ENCODE data around the gene CFHR5.
"Not testable (repeated sequence)": the region's sequence is repeated elsewhere in the genome, so short reads cannot be mapped to it uniquely, and the experiment has no call there.

The CFHR5 gene

DNA sequence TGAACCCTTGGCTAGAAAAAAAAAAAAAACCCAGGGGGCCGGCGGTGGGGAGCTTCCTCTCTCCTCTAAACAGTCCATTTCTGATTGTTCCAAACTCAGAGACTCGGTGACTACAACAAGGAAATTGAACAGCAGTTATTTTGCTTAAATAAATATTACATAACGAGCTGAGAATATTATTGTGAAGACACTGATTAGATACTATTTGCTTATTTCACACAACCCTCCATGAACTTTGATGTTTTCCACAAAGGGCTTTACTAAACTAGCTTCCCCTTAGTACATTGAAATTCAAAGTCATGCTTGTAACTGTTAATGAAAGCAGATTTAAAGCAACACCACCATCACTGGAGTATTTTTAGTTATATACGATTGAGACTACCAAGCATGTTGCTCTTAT lies at the start of gene CFHR5:
CFHR5 (plus strand) TSS at position 279 of the 400 bp plus-strand sequence; CDS start at position 388, 109 bp downstream.
- no peak for FAIRE-seq

DNA sequence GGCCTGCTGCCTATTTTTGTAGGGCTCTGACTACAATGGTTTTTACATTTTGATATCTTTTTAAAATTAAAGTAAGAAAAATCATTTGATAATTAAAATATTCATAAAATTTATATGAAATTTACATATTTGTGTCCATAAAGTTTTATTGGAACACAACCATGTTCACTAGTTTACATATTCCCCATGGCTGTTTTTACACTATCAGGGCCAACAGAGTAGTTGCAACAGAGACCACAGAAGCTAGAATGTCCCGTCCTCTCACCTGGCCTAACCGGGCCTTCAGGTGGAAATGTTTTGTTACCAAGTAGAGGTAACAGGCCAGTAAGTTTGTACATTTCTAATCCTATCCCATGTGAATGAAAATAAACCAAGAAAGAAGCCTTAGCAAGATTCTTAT lies 44.5 kb upstream of the CFHR5 start:
- FAIRE-seq = not testable (repeated sequence)

DNA sequence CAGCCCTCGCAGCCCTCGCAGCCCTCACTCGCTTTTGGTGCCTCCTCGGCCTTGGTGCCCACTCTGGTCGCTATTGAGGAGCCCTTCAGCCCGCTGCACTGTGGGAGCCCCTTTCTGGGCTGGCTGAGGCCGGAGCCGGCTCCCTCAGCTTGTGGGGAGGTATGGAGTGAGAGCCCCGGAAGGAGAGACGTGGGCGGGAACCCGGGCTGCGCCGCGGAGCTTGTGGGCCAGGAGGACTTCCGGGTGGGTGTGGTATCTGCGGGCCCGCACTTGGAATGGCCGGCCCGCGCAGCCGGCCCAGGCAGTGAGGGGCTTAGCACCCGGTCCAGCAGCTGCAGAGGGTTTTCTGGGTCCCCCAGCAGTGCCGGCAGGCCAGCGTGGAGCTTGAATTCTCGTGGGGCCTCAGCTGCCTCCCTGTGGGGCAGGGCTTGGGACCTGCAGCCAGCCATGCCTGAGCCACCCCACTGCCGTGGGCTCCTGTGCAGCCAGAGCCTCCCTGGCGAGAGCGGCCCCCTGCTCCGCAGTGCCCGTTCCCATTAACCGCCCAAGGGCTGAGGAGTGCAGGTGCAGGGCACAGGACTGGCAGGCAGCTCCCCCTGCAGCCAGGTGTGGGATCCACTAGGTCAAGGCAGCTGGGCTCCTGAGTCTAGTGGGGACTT lies 43.7 kb upstream of the CFHR5 start:
- no peak for FAIRE-seq

DNA sequence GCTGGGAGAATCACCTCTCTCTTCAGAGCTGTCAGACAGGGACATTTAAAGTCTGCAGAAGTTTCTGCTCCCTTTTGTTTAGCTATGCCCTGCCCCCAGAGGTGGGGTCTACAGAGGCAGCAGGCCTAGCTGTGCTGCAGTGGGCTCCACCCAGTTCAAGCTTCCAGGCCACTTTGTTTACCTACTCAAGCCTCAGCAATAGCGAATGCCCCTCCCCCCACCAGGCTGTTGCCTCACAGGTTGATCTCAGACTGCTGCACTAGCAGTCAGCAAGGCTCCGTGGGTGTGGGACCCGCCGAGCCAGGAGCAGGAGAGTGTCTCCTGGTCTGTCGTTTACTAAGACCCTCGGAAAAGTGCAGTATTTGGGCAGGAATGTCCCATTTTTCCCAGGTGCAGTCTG lies 35.9 kb upstream of the CFHR5 start:
- FAIRE-seq = not testable (repeated sequence)

DNA sequence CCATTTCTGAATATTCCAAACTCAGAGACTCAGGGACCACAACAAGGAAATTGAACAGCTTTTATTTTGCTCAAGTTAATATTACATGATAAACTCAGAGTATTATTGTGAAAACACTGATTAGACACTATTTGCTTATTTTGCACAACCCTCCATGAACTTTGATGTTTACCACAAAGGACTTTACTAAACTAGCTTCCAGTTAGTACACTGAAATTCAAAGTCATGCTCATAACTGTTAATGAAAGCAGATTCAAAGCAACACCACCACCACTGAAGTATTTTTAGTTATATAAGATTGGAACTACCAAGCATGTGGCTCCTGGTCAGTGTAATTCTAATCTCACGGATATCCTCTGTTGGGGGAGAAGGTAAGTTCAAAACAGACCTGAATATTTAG lies 33.8 kb upstream of the CFHR5 start, which contains the start of gene CFHR2:
CFHR2 (plus strand) TSS at position 171 of the 400 bp plus-strand sequence; CDS start at position 314, 143 bp downstream.
- FAIRE-seq = not testable (repeated sequence)

DNA sequence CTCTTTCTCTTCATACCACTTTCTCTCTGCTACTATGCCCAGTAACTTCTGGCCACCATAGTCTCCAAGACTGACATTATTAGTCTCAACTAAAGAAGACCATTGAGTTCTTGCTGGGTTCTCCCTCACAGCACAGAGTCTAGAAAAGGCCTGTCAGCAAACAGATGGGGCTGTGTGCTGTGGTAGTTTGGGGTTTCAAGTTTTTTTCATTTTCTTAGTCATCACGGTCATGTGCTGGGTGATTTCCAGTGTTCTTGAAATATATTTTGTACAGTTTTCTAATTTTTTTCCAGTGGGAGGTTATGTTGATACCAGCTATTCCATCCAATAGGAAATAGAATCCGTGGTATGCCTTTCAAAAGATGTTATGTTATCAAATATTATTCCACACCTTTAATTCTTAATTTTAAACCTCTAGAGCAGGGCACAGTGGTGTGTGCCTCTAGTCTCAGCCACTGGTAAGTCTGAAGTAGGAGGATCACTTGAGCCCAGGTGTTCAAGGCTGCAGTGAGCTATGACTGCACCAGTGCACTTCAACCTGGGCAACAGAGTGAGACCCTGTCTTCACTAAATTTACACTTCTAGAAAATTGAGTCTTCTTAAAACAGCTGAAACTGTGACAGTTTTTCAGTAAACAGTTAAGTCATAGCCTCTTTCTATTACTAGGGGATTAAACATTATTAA lies 25.5 kb upstream of the CFHR5 start:
- FAIRE-seq = no peak

DNA sequence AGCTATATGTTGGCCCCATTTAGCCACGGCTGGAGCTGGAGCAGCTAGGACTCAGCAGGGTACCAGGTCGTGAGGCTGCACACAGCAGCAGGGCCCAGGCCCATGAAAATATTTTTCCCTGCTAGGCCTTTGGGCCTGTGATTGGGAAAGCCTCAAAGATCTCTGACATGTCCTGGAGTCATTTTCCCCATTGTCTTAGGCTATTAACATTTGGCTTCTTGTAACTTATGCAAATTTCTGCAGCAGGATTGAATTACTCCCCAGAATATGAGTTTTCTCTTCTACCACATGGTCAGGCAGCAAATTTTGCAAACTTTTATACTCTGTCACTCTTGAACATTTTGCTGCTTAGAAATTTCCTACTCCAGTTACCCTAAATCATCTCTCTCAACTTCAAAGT lies 22.6 kb upstream of the CFHR5 start:
- FAIRE-seq = no peak

- FAIRE-seq = no peak
Measured at GRCh38 chr1:196955926-196956325, 21.4 kb upstream of the CFHR5 start.

DNA sequence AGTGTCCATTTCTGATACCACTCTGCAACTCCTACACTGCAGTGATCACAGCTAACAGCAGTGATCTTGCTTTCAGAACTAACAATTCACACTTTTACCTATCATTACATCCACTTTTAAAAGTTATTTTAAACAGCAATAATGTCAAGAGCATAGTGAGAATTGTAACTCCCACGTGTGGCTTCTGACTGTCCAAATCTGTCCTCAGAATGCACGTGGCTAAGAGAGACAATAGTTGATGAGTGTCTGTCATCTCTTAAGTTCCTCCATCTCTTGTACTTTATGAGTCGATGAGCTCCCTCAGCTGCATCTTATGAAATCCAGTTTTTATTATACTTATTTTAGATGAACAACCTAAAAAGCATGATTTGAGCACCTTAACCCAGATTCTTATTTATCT lies 16.5 kb upstream of the CFHR5 start:
- no peak for FAIRE-seq

DNA sequence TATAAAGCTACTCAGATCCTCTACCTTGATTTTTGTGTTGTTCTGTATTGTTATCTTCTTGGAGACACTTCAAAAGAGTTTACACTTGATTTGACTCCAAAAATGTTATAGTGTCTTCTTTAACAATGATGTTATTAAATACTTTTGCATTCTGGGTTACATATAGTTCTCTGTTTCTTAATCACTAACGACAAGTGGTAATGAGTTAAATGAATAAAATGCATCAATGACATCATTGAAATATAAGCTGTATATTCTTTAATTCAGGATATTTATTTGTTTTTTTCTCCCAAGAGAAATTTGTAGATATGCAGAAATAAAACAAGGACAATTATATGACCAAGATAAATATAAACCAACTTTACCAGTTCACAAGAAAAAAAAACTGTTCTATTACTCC lies 7.2 kb upstream of the CFHR5 start:
- no peak for FAIRE-seq

DNA sequence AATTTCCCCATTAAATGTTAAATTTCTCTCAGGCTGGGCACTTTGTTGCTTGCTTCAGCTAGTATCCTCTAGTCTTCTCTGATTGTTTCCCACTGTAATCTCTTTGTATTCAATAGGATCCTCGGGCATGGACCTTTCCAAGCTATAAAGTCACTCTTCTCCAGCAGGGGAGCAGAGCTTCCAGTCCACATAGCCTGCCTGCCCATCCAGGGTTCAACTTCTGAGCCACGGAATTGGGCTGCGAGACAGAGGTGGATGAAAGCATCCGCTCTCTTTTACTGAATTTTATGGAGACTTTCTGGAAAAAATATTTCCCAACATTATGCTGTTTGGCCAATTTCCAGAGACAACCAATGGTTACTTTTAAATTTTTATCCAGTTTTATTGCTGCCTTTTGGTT lies 1.1 kb upstream of the CFHR5 start:
- no peak for FAIRE-seq

DNA sequence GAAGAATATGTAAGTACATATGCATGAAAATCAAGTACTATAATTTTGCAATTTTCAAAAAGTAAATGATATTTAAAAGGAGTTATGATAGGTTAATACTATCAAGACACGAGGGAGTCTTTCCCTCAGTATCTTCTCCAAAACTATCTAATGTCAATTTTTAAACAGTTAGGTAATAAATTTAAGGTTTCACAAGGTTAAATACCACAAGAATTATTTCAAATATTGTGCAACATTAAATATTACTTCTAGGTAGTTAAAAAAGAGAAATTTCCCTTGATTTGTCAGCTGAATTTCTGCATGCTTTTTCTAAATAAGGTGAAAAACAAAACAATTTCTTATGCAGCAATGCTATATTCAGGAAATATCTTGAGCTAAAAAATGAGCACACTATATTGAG lies 3.5 kb downstream of the CFHR5 start:
- no peak for FAIRE-seq

DNA sequence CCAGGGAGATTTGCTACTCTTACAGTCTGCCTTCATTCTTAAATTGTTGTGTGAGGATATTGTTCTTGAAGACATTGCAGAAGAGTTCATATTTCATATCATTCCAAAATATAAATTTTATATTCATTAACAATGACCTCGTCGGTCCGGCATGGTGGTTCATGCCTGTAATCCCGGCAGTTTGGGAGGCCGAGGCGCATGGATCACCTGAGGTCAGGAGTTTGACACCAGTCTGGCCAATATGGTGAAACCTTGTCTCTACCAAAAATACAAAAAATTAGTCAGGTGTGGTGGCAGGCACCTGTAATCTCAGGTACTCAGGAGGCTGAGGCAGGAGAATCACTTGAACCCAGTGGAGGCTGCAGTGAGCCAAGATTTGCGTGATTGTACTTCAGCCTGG lies 4.9 kb downstream of the CFHR5 start:
- FAIRE-seq = not testable (repeated sequence)

- FAIRE-seq = not testable (repeated sequence)
Measured at GRCh38 chr1:196991919-196992651, 14.7 kb downstream of the CFHR5 start.

- FAIRE-seq = no peak
Measured at GRCh38 chr1:196993916-196994315, 16.6 kb downstream of the CFHR5 start.

GRCh38 chr1:196997423-196997822 lies 20.1 kb downstream of the CFHR5 start:
- no peak for FAIRE-seq

- no peak for FAIRE-seq
Measured at GRCh38 chr1:197001828-197002227, 24.5 kb downstream of the CFHR5 start.

DNA sequence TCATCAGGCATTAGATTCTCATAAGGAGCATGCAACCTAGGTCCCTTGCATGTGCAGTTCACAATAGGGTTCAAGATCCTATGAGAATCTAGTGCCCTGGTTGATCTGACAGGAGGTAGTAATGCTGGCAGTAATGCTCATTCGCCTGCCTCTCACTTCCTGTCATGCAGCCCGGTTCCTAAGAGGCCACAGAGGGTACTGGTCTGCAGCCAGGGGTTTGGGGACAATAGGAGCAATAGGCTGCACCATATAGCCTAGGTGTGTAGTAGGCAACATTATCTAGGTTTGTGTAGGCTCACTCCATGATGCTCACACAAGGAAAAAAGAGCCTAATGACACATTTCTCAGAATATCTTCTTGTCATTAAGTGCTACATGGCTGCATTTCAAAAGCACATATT lies 25.8 kb downstream of the CFHR5 start:
- FAIRE-seq = no peak

GRCh38 chr1:197008861-197009260 lies 31.5 kb downstream of the CFHR5 start:
- FAIRE-seq = no peak

- no peak for FAIRE-seq
Measured at GRCh38 chr1:197011614-197012013, 34.3 kb downstream of the CFHR5 start.

DNA sequence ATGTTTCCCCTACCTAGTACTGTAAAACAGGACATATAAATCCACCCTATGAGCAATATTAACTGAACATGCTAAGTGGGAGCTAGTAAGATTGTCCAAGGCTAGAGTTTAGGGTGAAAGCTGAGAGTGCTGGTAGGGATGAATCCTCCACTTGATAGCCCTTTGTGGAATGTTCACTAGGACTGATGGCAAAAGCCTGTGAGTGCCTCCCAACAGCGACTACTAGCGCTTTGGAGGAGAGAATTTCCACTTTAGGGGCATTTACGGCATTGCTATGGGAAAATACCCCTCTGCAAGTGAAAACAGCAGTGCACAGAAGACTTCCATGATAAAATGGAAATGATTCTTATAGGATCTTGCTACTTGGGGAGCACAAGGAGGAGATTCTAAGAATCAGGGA lies 35.9 kb downstream of the CFHR5 start:
- FAIRE-seq = no peak

GRCh38 chr1:197016751-197017150 lies 39.4 kb downstream of the CFHR5 start:
- FAIRE-seq = no peak

- no peak for FAIRE-seq
Measured at GRCh38 chr1:197017558-197018146, 40.3 kb downstream of the CFHR5 start.
